HepG2 (cell line): ENCODE measurements around the gene KMT2D. TPM values are rescaled to one million over a fixed set of nuclear protein-coding genes. Genes with fewer than 3 reads are reported as not detected.

ENCODE experiments used
- BCL6 ChIP-seq: IDR thresholded peaks from 2 replicates; pipeline ENCODE4 v1.6.1; 2016; ENCODE audit warnings: missing genetic modification reagents, missing compliant biosample characterization
- BRCA1 ChIP-seq: sonication (generic); formaldehyde crosslinking; IDR thresholded peaks from 2 replicates; pipeline ENCODE4 v1.4.0; 2020; ENCODE audit warnings: missing genetic modification reagents
- CTCF ChIP-seq: sonication (generic); formaldehyde crosslinking; IDR thresholded peaks from 2 replicates; pipeline ENCODE4 v1.5.0; 2020; ENCODE audit warnings: mild to moderate bottlenecking, missing genetic modification reagents, moderate library complexity
- EZH2 ChIP-seq: conservative IDR thresholded peaks from 2 replicates; pipeline ENCODE4 v1.6.1; 2012; ENCODE audit warnings: mild to moderate bottlenecking, low read depth, low read length, moderate library complexity
- HIC2 ChIP-seq: sonication (generic); formaldehyde crosslinking; IDR thresholded peaks from 2 replicates; pipeline ENCODE4 v1.9.0; 2022; ENCODE audit warnings: low read depth, missing genetic modification reagents
- KAT2B ChIP-seq: fragments of 150-350 bp; IDR thresholded peaks from 2 replicates; pipeline ENCODE4 v1.6.1; 2014; ENCODE audit warnings: low read depth, low read length, borderline replicate concordance
- RCOR2 ChIP-seq: IDR thresholded peaks from 2 replicates; pipeline ENCODE4 v1.6.1; 2016; ENCODE audit warnings: missing biosample characterization, missing genetic modification reagents
- RFXAP ChIP-seq: sonication (generic); formaldehyde crosslinking; IDR thresholded peaks from 2 replicates; pipeline ENCODE4 v1.4.0; 2020; ENCODE audit warnings: missing genetic modification reagents, borderline replicate concordance
- SRY ChIP-seq: sonication (generic); formaldehyde crosslinking; IDR thresholded peaks from 2 replicates; pipeline ENCODE4 v1.8.0; 2022; ENCODE audit warnings: mild to moderate bottlenecking, missing genetic modification reagents
- TBX3 ChIP-seq: fragments of 450-650 bp; IDR thresholded peaks from 2 replicates; pipeline ENCODE4 v1.6.1; 2017; ENCODE audit warnings: antibody characterized with exemption, mild to moderate bottlenecking, inconsistent platforms, borderline replicate concordance
- THAP7 ChIP-seq: sonication (generic); formaldehyde crosslinking; IDR thresholded peaks from 2 replicates; pipeline ENCODE4 v1.8.1; 2023; ENCODE audit warnings: mild to moderate bottlenecking, missing genetic modification reagents
- ZBTB39 ChIP-seq: sonication (generic); formaldehyde crosslinking; IDR thresholded peaks from 2 replicates; pipeline ENCODE4 v1.5.0; 2020; ENCODE audit warnings: missing genetic modification reagents
- ZNF512 ChIP-seq: sonication (generic); formaldehyde crosslinking; IDR thresholded peaks from 2 replicates; pipeline ENCODE4 v1.4.0; 2020; ENCODE audit warnings: mild to moderate bottlenecking, missing genetic modification reagents
- ZNF724P ChIP-seq: sonication (generic); formaldehyde crosslinking; IDR thresholded peaks from 2 replicates; pipeline ENCODE4 v1.8.0; 2022; ENCODE audit warnings: missing genetic modification reagents, borderline replicate concordance
- polyA plus RNA-seq, 8 experiments: library from polyadenylated mRNA; depleted of rRNA in 3 of 8; stranded (reverse) in 7 of 8; unstranded in 1 of 8; fragments of >200 nt; fragmentation: Illumina TruSeq in 4 of 8; extraction: Trizol in 4 of 8; gene quantifications; 2 replicates each; pipeline versions ENCODE4 v1.2.1 to v1.2.3, GENCODE V29; 2011 to 2016; ENCODE audit warnings: low read depth in 4 of 8, missing spikeins in 1 of 8, mixed read lengths in 1 of 8; ENCODE audit not compliant: insufficient read depth in 1 of 8
- total RNA-seq, 5 experiments: library from RNA; depleted of rRNA; stranded (reverse); fragments of >200 nt; fragmentation: Illumina TruSeq; extraction: Trizol; gene quantifications; 2 replicates each; pipeline ENCODE4 v1.2.3, GENCODE V29; 2016; ENCODE audit warnings: low read depth in 1 of 5
- TF ChIP-seq, protein P1 (sequence below): sonication (generic); formaldehyde crosslinking; conservative IDR thresholded peaks from 2 replicates; pipeline ENCODE4 v1.8.0; 2022; ENCODE audit warnings: missing genetic modification reagents
- TF ChIP-seq, protein P2 (sequence below): IDR thresholded peaks from 2 replicates; pipeline ENCODE4 v1.6.1; 2016; ENCODE audit warnings: control low read depth

The KMT2D gene
- total and polyA plus RNA-seq, 2 of the 13 experiments (the other 11 are each of a cell fraction or from before 2014, with no cell fraction given): 8.1 to 10.4 TPM

GRCh38 chr12:49060237-49061156 is at the start of gene KMT2D (continued):
- peak; percentile 79 for TF ChIP-seq ZNF724P (CRISPR knock-in tag)
- TF ChIP-seq ZNF512 (CRISPR knock-in tag): peak; percentile 20; the same call in 1 of the 2 replicates
- TF ChIP-seq RCOR2 (CRISPR knock-in tag): no peak
- TF ChIP-seq SRY: peak; percentile 55; the same call in 1 of the 2 replicates
- peak; percentile 45 for TF ChIP-seq CTCF
- no peak; the same call in 1 of the 2 replicates for TF ChIP-seq TBX3
- TF ChIP-seq, protein P1, sequence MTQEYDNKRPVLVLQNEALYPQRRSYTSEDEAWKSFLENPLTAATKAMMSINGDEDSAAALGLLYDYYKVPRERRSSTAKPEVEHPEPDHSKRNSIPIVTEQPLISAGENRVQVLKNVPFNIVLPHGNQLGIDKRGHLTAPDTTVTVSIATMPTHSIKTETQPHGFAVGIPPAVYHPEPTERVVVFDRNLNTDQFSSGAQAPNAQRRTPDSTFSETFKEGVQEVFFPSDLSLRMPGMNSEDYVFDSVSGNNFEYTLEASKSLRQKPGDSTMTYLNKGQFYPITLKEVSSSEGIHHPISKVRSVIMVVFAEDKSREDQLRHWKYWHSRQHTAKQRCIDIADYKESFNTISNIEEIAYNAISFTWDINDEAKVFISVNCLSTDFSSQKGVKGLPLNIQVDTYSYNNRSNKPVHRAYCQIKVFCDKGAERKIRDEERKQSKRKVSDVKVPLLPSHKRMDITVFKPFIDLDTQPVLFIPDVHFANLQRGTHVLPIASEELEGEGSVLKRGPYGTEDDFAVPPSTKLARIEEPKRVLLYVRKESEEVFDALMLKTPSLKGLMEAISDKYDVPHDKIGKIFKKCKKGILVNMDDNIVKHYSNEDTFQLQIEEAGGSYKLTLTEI (CRISPR knock-in tag): no peak
- TF ChIP-seq, protein P2, sequence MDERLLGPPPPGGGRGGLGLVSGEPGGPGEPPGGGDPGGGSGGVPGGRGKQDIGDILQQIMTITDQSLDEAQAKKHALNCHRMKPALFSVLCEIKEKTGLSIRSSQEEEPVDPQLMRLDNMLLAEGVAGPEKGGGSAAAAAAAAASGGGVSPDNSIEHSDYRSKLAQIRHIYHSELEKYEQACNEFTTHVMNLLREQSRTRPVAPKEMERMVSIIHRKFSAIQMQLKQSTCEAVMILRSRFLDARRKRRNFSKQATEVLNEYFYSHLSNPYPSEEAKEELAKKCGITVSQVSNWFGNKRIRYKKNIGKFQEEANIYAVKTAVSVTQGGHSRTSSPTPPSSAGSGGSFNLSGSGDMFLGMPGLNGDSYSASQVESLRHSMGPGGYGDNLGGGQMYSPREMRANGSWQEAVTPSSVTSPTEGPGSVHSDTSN (CRISPR knock-in tag): no peak
- no peak; the same call in 1 of the 2 replicates for TF ChIP-seq KAT2B
- no peak for TF ChIP-seq EZH2
- peak; percentile 54; the same call in 1 of the 2 replicates for TF ChIP-seq ZBTB39
- TF ChIP-seq RFXAP (CRISPR knock-in tag): peak; percentile 71; the same call in 1 of the 2 replicates
- TF ChIP-seq THAP7 (CRISPR knock-in tag): no peak
- TF ChIP-seq BCL6 (CRISPR knock-in tag): peak; percentile 70
- TF ChIP-seq BRCA1 (CRISPR knock-in tag): no peak
- TF ChIP-seq HIC2 (CRISPR knock-in tag): no peak
